SK-N-MC (cell line): ENCODE measurements around the gene CLEC10A.

Experiments used
- EZH2 ChIP-seq: fragments of 200-600 bp; sonication (generic); IDR thresholded peaks from one replicate; pipeline ENCODE4 v1.6.1; 2017; ENCODE audit warnings: antibody characterized with exemption
- POLR2AphosphoS5 ChIP-seq: IDR thresholded peaks from 2 replicates; pipeline ENCODE4 v1.6.1; 2012; ENCODE audit warnings: mild to moderate bottlenecking, low read depth, low read length, borderline replicate concordance

DNA sequence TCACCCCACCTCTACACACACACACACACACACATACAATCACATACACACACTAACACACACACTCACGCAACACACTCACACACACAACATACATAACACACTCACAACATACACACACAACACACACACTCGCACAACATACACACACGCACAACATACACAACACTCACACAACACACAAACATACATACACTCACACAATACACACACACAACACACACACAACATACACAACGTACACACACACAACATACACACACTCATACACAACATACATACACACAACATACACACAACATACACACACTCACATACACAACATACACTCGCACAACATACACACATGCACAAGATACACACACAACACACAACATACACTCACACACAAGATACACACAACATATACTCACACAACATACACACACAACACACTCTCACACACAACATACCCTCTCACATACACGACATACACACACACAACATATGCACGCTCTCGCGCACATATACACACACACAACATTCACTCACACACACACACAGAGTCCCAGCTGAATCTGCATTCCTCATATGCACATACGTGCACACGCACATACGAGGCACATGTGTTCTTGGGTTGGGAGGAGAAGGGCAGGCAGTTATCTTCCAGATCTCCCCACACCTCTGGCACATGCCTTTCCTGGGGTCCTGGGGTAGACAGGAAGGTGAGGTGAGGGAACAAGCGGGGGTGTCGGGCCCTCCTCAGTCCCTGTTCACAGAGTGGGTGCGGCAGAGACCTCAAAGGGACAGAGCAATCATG lies 33.4 kb upstream of the CLEC10A start:
- no peak for TF ChIP-seq EZH2
- no peak for TF ChIP-seq POLR2AphosphoS5
